Measurements from ENCODE around the gene PLXDC1.
"Not testable (repeated sequence)": the region's sequence is repeated elsewhere in the genome, so short reads cannot be mapped to it uniquely, and the experiment has no call there.

PLXDC1 gene

DNA sequence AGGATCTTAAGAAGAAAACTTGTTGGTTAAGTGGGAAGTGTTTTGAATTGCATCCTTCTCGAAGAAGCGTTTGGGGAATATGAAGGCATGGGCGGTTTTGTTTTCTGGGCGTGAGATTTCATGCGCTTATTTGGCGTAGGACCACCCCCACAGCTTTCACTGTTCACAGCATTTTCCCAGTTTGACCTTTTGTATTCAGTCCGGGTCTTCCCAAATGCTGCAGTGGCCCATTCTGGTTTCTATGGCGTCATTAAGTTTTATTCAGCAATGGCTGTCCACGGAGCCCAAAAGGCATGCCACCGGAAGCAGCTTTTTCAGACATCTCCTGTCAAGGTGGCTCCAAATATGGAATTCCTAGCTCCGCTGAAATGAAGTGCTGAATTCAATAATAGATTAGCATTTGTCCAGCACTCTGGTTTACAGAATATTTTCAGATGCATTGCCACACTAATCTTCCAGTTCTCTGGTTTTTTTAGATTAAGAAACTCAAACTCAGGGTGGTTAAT is 93.7 kb downstream of the PLXDC1 start:
- DNase-seq = no peak

DNA sequence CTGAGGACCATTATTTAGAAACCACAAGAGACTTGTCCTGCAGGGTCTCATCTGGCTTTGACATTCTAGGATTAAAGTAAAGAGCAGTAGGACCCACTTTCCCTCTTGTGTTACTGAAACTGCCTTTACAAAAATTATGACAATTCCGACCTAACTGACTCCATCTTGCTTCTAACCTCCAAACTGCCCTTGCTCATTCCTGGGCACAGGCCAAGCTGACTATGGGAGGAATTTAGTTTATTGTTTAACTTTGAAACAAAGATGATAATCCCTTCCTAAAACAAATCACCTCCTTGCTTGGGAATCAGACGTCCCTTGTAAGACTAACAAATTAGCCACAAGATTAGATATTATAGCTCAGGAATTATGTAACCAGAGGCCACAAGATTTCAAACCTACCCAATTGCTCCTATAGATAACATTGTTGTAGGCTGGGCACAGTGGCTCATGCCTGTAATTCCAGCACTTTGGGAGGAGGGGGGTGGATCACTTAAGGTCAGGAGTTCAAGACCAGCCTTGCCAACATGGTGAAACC is 97.3 kb downstream of the PLXDC1 start:
- DNase-seq = no peak

DNA sequence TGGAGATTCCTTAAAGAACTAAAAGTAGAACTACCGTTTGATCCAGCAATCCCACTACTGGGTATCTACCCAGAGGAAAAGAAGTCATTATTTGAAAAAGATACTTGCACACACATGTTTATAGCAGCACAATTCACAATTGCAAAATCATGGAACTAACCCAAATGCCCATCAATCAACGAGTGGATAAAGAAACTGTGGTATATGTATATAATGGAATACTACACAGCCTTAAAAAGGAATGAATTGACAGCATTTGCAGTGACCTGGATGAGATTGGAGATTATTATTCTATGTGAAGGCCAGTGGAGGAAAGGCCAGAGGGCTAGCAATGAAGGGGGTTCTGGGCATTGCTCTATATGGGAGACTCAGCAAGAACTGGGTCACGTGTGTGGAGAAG is 99.0 kb downstream of the PLXDC1 start:
- not testable (repeated sequence) for DNase-seq

GRCh38 chr17:39051001-39051585 is 100.3 kb downstream of the PLXDC1 start:
- no peak for DNase-seq

DNA sequence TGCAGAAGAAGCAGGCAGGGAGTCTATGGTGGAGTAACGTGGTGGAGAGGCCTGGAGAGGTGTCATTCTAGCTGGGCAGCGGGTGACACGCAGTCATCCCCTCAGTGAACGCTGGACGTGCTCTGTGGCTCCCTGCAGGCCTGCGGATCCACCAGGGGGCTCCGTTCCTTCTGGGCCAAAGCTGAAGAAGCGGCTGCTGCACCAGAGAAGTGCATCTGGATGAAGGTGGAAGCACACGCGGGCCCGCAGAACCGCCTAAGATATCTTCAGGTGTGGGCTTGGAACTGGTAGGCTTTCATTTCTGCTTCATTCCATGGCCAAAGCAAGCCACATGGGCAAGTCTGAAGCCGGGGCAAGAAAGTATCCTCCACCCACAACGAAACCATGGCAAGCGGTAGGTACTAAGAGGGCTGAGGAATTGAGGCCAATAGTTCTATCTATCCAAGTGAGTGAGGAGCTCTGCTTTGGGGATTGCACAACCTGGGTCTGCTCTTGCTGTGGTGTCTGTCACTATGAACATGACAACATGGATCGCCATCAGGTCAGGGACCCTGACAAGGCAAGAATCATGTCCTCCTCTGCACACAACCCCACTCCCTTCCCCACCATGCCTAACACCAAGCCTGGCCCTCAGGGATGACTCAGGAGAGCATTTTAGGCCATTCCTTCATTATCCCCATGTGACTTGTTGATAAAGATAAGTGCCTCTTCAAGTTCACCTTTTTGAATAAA is 105.3 kb downstream of the PLXDC1 start:
- DNase-seq = no peak

- DNase-seq = no peak
These were observed 115.4 kb downstream of the PLXDC1 start for GRCh38 chr17:39036009-39036408.

- DNase-seq = not testable (repeated sequence)
These were observed 115.9 kb downstream of the PLXDC1 start for GRCh38 chr17:39035578-39035977.

DNA sequence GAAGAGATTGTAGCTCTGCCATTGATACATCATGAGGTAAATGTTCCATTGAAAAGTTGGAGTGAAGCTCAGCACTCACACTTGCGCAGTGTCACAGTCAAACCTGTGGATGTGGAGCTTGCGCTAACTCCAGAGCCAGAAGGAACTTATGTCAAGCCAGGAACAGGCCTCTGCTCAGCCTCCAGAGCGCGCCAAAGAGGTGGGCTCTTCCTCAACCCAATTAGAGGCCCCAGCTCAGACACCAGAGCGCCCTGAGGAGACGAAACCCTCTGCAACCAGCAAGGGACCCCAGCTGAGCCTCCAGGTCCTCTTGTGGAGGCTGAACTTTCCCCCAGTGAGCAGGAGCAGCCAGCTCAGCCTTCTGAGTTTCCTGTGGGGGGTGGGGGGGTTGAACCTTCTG is 122.7 kb downstream of the PLXDC1 start:
- DNase-seq = no peak

DNA sequence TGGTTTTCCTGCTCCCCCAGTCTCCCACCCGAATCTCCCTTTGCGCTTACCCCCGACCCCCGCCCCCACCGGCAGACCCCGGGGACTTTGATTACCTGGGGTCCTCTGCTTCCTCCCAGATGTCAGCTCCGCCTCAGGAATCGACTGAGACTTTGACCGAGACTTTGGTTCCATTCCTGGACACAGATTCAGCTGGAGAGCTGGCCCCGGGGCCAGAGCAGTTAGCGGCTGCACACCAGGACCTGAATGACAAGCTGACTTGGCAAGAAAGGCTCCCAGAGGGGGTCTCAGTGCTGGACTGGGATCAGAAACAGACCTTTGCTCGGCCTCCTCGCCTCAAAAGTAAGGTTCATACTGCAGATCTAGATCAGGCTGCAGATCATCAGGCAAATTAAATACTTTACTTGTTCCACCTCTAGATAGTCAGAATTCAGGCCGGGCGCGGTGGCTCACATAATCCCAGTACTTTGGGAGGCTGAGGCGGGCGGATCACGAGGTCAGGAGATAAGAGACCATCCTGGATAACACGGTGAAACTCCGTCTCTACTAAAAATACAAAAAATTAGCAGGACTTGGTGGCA is 123.9 kb downstream of the PLXDC1 start:
- DNase-seq = no peak

GRCh38 chr17:39026980-39027451 is 124.4 kb downstream of the PLXDC1 start:
- no peak for DNase-seq

GRCh38 chr17:39026346-39026745 is 125.1 kb downstream of the PLXDC1 start:
- not testable (repeated sequence) for DNase-seq

GRCh38 chr17:39022924-39023323 is 128.5 kb downstream of the PLXDC1 start:
- no peak for DNase-seq

GRCh38 chr17:39020037-39020436 is 131.4 kb downstream of the PLXDC1 start:
- not testable (repeated sequence) for DNase-seq

DNA sequence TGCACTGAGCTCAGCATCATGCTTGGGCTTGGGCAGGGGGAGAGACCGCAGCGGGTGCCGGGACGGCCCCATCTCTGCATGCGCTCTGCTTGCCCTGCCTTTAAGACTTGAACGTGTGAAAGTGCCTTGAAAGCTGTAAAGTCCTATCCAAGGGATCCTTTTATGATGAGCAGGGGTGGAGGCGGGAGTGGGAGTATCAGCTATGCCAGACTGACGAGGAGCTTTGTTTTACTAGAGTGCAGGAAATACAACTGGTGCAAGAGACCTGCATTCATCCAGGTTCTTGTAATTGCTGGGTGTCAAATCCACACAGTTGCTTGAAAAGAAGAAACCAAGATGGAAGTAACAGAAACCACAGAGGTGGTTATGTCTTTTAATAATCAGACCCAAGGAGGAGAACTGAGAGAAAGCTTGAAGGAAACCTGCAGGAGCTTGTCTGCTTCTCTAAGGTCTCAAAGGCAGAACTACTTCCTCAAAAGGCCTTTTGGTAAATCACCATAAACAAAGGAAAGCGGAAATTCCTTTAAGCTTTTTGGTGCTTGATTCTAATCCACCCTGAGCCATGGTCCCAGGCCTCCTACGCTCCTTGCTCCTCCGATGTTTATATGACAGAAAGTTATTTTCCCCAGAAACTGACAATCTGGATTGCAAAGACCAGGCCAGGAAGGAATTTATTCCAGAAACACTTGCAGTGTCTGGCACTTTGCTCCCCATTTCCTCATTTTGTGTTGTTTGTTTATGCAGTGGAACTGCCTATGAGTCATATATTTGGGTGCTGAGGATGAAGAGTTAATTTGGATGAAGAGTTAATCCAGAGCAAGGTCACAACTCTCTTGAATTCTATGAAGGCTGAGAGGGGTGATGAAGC is 132.9 kb downstream of the PLXDC1 start:
- peak; percentile 11 for DNase-seq

- no peak for DNase-seq
These were observed 135.0 kb downstream of the PLXDC1 start for GRCh38 chr17:39016193-39017153.

GRCh38 chr17:39015546-39015935 is 135.9 kb downstream of the PLXDC1 start:
- DNase-seq = no peak

GRCh38 chr17:39014795-39015545 is 136.5 kb downstream of the PLXDC1 start:
- DNase-seq = no peak

DNA sequence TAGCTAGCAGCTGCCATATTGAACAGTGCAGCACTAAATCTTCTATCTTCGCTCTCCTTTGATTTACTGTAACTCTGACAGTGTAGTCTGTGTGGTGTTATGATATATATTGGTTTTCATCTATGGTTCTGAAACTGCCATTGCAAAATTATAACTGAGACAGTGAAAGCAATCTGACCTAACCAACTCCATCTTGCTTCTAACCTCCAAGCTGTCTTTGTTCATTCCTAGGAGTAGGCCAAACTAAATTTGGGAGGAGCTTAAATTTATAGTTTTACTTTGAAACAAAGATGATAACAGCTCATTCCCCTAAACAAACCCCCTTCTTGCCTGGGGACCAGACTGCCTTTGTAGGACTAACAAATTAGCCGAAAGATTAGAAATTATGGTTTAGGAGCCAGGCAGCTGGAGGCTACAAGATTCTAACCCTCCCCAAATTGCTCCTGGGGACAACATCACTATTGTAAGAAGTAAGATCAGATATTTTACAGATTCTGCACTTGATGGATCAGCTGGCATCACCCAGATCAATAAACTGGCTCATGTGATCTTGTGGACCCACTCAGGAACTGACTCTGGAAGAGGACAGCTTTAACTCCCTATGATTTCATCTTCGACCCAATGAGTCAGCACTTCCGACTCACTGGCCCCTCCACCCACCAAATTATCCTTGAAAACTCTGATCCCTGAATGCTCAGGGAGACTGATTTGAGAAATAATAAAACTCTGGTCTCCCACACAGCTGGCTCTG is 137.2 kb downstream of the PLXDC1 start:
- DNase-seq = no peak
